Calu3 (cell line): ENCODE measurements around the gene MIPEP. TPM values are rescaled to one million over a fixed set of nuclear protein-coding genes. Genes with fewer than 3 reads are reported as not detected.

ENCODE experiments used
- BruUV-seq: library from RNA; stranded (reverse); fragments of 400-500 nt; replicated peaks from 2 replicates; lab custom pipeline; 2021; lab: Mats Ljungman, UMichigan
- CTCF ChIA-PET: fragments of 300-600 bp; sonication (Branson Sonifier 250); formaldehyde crosslinking; loops from one replicate; lab custom pipeline; 2022; ENCODE audit warnings: antibody characterized with exemption; lab: Charles Lee
- DNase-seq: peaks from one replicate; pipeline ENCODE4 v3.0.0; 2022
- H3K27ac Mint-ChIP-seq: one replicate; pipeline ENCODE4 v1.8.0; 2022; ENCODE audit warnings: mixed read lengths; ENCODE audit not compliant: unreplicated experiment
- H3K27me3 Mint-ChIP-seq: one replicate; pipeline ENCODE4 v1.8.0; 2022; ENCODE audit warnings: mixed read lengths; ENCODE audit not compliant: unreplicated experiment
- H3K36me3 Mint-ChIP-seq: one replicate; pipeline ENCODE4 v1.8.0; 2022; ENCODE audit warnings: mild to moderate bottlenecking, moderate library complexity, mixed read lengths; ENCODE audit not compliant: insufficient read depth, unreplicated experiment
- H3K4me1 Mint-ChIP-seq: one replicate; pipeline ENCODE4 v1.8.0; 2022; ENCODE audit warnings: mild to moderate bottlenecking, low read depth, mixed read lengths; ENCODE audit not compliant: unreplicated experiment
- H3K4me3 Mint-ChIP-seq: one replicate; pipeline ENCODE4 v1.8.0; 2022; ENCODE audit warnings: mild to moderate bottlenecking, low read depth, moderate library complexity, mixed read lengths; ENCODE audit not compliant: unreplicated experiment
- H3K9me3 Mint-ChIP-seq: one replicate; pipeline ENCODE4 v1.8.0; 2022; ENCODE audit warnings: low read depth, mixed read lengths; ENCODE audit not compliant: unreplicated experiment
- CTCF ChIP-seq: fragments of 200-600 bp; IDR thresholded peaks from one replicate; pipeline ENCODE4 v1.8.0; 2022; ENCODE audit warnings: antibody characterized with exemption; ENCODE audit not compliant: unreplicated experiment
- intact Hi-C: fragments of 100-400 bp; cut with micrococcal nuclease; formaldehyde crosslinking; loops from one replicate; pipeline ENCODE4 v1.10.0; 2022; ENCODE audit not compliant: unreplicated experiment
- total RNA-seq: library from RNA; stranded (reverse); gene quantifications from 2 replicates; pipeline ENCODE4 v1.2.3, GENCODE V29; 2022

Gene MIPEP
- total RNA-seq, 1 experiment from 2014 or later: 25.2 TPM

- no TSS peak for BruUV-seq
- DNase-seq: no peak
- no peaks in the 10 kb centered on the region for H3K9me3 Mint-ChIP-seq
- H3K4me1 Mint-ChIP-seq: no peaks in the 10 kb centered on the region
- no peaks in the 10 kb centered on the region for H3K36me3 Mint-ChIP-seq
- CTCF ChIA-PET: no interaction called here
- H3K4me3 Mint-ChIP-seq: no peak overlapping the region
- H3K27ac Mint-ChIP-seq: no peak overlapping the region
- no peak for TF ChIP-seq CTCF
- H3K27me3 Mint-ChIP-seq: no peaks in the 10 kb centered on the region
- intact Hi-C loops: no loop called here
Observed at GRCh38 chr13:23692816-23693215, 196.4 kb downstream of the MIPEP start.

GRCh38 chr13:23690668-23691067, 198.5 kb downstream of the MIPEP start:
- Mint-ChIP-seq H3K4me1 (no peaks in the 10 kb centered on the region), H3K9me3 (no peaks in the 10 kb centered on the region), H3K27ac (no peak overlapping the region), H3K36me3 (no peaks in the 10 kb centered on the region), H3K27me3 (no peaks in the 10 kb centered on the region), H3K4me3 (no peak overlapping the region)
- BruUV-seq: no TSS peak
- intact Hi-C loops: no loop called here
- DNase-seq: no peak
- TF ChIP-seq CTCF: no peak
- CTCF ChIA-PET: no interaction called here

GRCh38 chr13:23688336-23688735, 200.9 kb downstream of the MIPEP start:
- Mint-ChIP-seq H3K27me3 (no peaks in the 10 kb centered on the region), H3K4me3 (no peak overlapping the region), H3K27ac (no peak overlapping the region), H3K36me3 (no peaks in the 10 kb centered on the region), H3K4me1 (no peaks in the 10 kb centered on the region), H3K9me3 (no peaks in the 10 kb centered on the region)
- TF ChIP-seq CTCF: no peak
- DNase-seq: no peak
- intact Hi-C loops: no loop called here
- BruUV-seq: no TSS peak
- CTCF ChIA-PET: no interaction called here

GRCh38 chr13:23687614-23688013, 201.6 kb downstream of the MIPEP start:
- H3K9me3 Mint-ChIP-seq: no peaks in the 10 kb centered on the region
- no peak for DNase-seq
- CTCF ChIA-PET: no interaction called here
- TF ChIP-seq CTCF: no peak
- H3K36me3 Mint-ChIP-seq: no peaks in the 10 kb centered on the region
- H3K4me3 Mint-ChIP-seq: no peak overlapping the region
- no peaks in the 10 kb centered on the region for H3K27me3 Mint-ChIP-seq
- H3K27ac Mint-ChIP-seq: no peak overlapping the region
- intact Hi-C loops: no loop called here
- BruUV-seq: no TSS peak
- H3K4me1 Mint-ChIP-seq: no peaks in the 10 kb centered on the region
